GM12878 (cell line): ENCODE results near the gene CHKA. TPM values are rescaled to one million over a fixed set of nuclear protein-coding genes. Genes with fewer than 3 reads are reported as not detected.

Experiments used
- ATAC-seq: fragments of 200-7000 bp; cut with Tn5 transposase; 3 replicates; pipeline ENCODE4 v1.9.1; 2020; ENCODE audit warnings: mild to moderate bottlenecking, moderate library complexity
- BruUV-seq: library from RNA; stranded (reverse); fragments of 400-500 nt; replicated peaks from 2 replicates; lab custom pipeline; 2021; lab: Mats Ljungman, UMichigan
- CTCF ChIA-PET: fragments of 300-600 bp; sonication (Branson Sonifier 250); formaldehyde crosslinking; extraction: SDS; loops from one replicate; lab custom pipeline; 2021; ENCODE audit warnings: inconsistent platforms; lab: Yijun Ruan, JAX
- POLR2A ChIA-PET: fragments of 350-600 bp; formaldehyde crosslinking; extraction: SDS; loops from one replicate; lab custom pipeline; 2021; ENCODE audit warnings: inconsistent platforms; lab: Charles Lee
- RAD21 ChIA-PET: fragments of 300-600 bp; sonication (Branson Sonifier 250); formaldehyde crosslinking; loops from one replicate; lab custom pipeline; 2023; ENCODE audit warnings: antibody characterized with exemption; ENCODE audit not compliant: unreplicated experiment; lab: Charles Lee
- SMC1A ChIA-PET: fragments of 300-600 bp; sonication (Branson Sonifier 250); formaldehyde crosslinking; loops from one replicate; lab custom pipeline; 2023; ENCODE audit not compliant: unreplicated experiment, uncharacterized antibody; lab: Charles Lee
- DNase-seq: peaks from one replicate; pipeline ENCODE4 v3.0.0-alpha.2; 2011; ENCODE audit warnings: low read depth, low spot score
- FAIRE-seq: peaks from 3 replicates; lab custom pipeline; 2011; peaks lifted over from hg19 to GRCh38; lab: Jason Lieb, UNC
- H2AFZ ChIP-seq: 2 replicates; pipeline ENCODE4 v1.6.0; 2011; ENCODE audit warnings: low read depth, low read length, control low read depth; ENCODE audit not compliant: control insufficient read depth
- H3K27ac ChIP-seq: 2 replicates; pipeline ENCODE4 v1.5.1; 2011; ENCODE audit warnings: control low read depth; ENCODE audit not compliant: control insufficient read depth, insufficient read depth
- H3K27me3 ChIP-seq, 2 experiments: replicated peaks in 1 of 2; 2 replicates each; pipeline versions ENCODE4 v1.6.0 to v1.6.1; 2011; ENCODE audit warnings: low read length in 1 of 2; ENCODE audit not compliant: control insufficient read depth in 2 of 2, insufficient read depth in 2 of 2
- H3K36me3 ChIP-seq, 2 experiments: 2 replicates each; pipeline ENCODE4 v1.5.1; 2011; ENCODE audit warnings: low read length in 1 of 2; ENCODE audit not compliant: control insufficient read depth in 2 of 2, insufficient read depth in 2 of 2
- H3K4me1 ChIP-seq: 2 replicates; pipeline ENCODE4 v1.6.1; 2011; ENCODE audit warnings: mild to moderate bottlenecking, low read length, moderate library complexity, mixed read lengths; ENCODE audit not compliant: control insufficient read depth, insufficient read depth
- H3K4me2 ChIP-seq: 2 replicates; pipeline ENCODE4 v1.6.0; 2011; ENCODE audit warnings: control low read depth; ENCODE audit not compliant: control insufficient read depth, insufficient read depth
- H3K4me3 ChIP-seq: fragments of 200-600 bp; sonication (generic); 2 replicates; pipeline ENCODE4 v1.5.1; 2016
- H3K79me2 ChIP-seq: 2 replicates; pipeline ENCODE4 v1.6.0; 2011; ENCODE audit warnings: low read length; ENCODE audit not compliant: control insufficient read depth, insufficient read depth
- H3K9ac ChIP-seq: 2 replicates; pipeline ENCODE4 v1.8.0; 2011; ENCODE audit warnings: low read length, control low read depth, mixed read lengths; ENCODE audit not compliant: control insufficient read depth, insufficient read depth
- H3K9me3 ChIP-seq: replicated peaks from 3 replicates; pipeline ENCODE4 v1.5.1; 2011; ENCODE audit warnings: mild to moderate bottlenecking, low read length; ENCODE audit not compliant: control insufficient read depth, insufficient read depth
- H4K20me1 ChIP-seq: 2 replicates; pipeline ENCODE4 v1.6.0; 2011; ENCODE audit not compliant: control insufficient read depth, insufficient read depth
- CREM ChIP-seq: IDR thresholded peaks from 2 replicates; pipeline ENCODE4 v1.6.1; 2014; ENCODE audit warnings: antibody characterized with exemption, low read depth
- PAX5 ChIP-seq: IDR thresholded peaks from 2 replicates; pipeline ENCODE4 v1.6.1; 2011; ENCODE audit warnings: low read depth, low read length, borderline replicate concordance
- POLR2A ChIP-seq: IDR thresholded peaks from 2 replicates; pipeline ENCODE4 v1.6.1; 2011; ENCODE audit warnings: low read depth, mild to moderate bottlenecking, low read length
- YBX1 ChIP-seq: fragments of 450-650 bp; IDR thresholded peaks from 2 replicates; pipeline ENCODE4 v1.6.1; 2016; ENCODE audit warnings: antibody characterized with exemption
- WGBS: methylation state at CpG from one replicate; pipeline ENCODE4 v1.1.6; 2016; ENCODE audit warnings: low lambda C conversion rate; ENCODE audit not compliant: insufficient replicate concordance, insufficient coverage; ENCODE audit errors: missing lambda C conversion rate; 5-methylcytosine and 5-hydroxymethylcytosine counted together
- in situ Hi-C: fragments of 300-500 bp; cut with MboI; formaldehyde crosslinking; loops from 9 replicates; pipeline ENCODE4 v1.14.3; 2018; ENCODE audit warnings: mixed read lengths
- intact Hi-C: fragments of 100-400 bp; cut with micrococcal nuclease; formaldehyde crosslinking; loops from one replicate; pipeline ENCODE4 v1.14.2; 2022; ENCODE audit not compliant: unreplicated experiment
- polyA plus RNA-seq, 11 experiments: library from polyadenylated mRNA; depleted of rRNA in 4 of 11; unstranded in 6 of 11; stranded (reverse) in 5 of 11; fragments of >200 nt; fragmentation: Nextera tagmentation in 4 of 11; fragmentation: Illumina TruSeq in 1 of 11; extraction: Ambion mirVana in 4 of 11; extraction: Trizol in 1 of 11; gene quantifications; 1 replicate in 1 of 11; 2 replicates in 10 of 11; pipeline versions ENCODE4 v1.2.1 to v1.2.3, GENCODE V29; 2011 to 2016; ENCODE audit warnings: inconsistent platforms in 2 of 11, missing spikeins in 2 of 11, low read depth in 1 of 11
- total RNA-seq, 4 experiments: library from RNA; depleted of rRNA in 3 of 4; stranded (reverse); fragments of >200 nt in 3 of 4; fragmentation: Illumina TruSeq in 1 of 4; extraction: Trizol in 1 of 4; gene quantifications; 2 replicates each; pipeline versions ENCODE4 v1.2.1 to v1.2.3, GENCODE V29; 2013 to 2021
- TF ChIP-seq, protein P1 (sequence below): IDR thresholded peaks from 2 replicates; pipeline ENCODE4 v1.6.1; 2011; ENCODE audit warnings: borderline replicate concordance, low read depth, mild to moderate bottlenecking, moderate library complexity, low read length; ENCODE audit not compliant: insufficient read depth, poor library complexity, severe bottlenecking
- TF ChIP-seq, protein P2 (sequence below): fragments of 450-650 bp; IDR thresholded peaks from 2 replicates; pipeline ENCODE4 v1.6.1; 2016; ENCODE audit warnings: mild to moderate bottlenecking, moderate library complexity, borderline replicate concordance

The CHKA gene
- total and polyA plus RNA-seq, 10 of the 15 experiments (the other 5 are each of a cell fraction or from before 2014, with no cell fraction given), result 5.2 to 29.2 (median 21.2) TPM

DNA sequence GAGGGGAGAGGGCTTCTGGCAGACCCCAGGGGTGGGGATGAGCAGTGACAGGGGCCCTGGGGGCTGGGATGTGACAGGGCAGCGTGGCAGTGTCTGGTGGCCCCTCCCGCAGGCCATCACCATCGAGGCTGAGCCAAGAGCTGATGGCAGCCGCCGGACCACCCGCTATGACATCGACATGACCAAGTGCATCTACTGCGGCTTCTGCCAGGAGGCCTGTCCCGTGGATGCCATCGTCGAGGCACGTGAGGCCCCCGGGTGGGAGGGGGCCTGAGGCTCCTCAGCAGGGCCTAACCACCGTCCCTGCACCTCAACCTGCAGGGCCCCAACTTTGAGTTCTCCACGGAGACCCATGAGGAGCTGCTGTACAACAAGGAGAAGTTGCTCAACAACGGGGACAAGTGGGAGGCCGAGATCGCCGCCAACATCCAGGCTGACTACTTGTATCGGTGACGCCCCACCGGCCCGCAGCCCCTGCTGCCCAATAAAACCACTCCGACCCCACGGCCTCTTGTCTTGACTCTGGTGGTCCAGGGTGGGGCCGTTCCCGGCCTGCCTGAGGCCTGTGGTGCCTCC lies 85.0 kb downstream of the CHKA start:
- Histone ChIP-seq H3K4me2 (no peak overlapping the region), H3K9me3 (no peaks in the 10 kb centered on the region), H2AFZ (no peak overlapping the region), H3K9ac (no peak overlapping the region), H3K79me2 (peaks cover 38% of the 10 kb centered on the region), H3K27me3 (no peaks in the 10 kb centered on the region), H3K4me1 (peaks cover 22% of the 10 kb centered on the region), H3K27ac (no peak overlapping the region), H4K20me1 (no peaks in the 10 kb centered on the region), H3K4me3 (no peak overlapping the region), H3K36me3 (peaks cover 3 to 15% of the 10 kb centered on the region in 2 experiments; a peak in 3 of 4 replicates)
- no TSS peak for BruUV-seq
- 91% methylated on average over 21 of the region's 27 CpGs for WGBS
- RAD21 ChIA-PET, result no interaction called here
- ATAC-seq (no peak), DNase-seq (no peak), FAIRE-seq (no peak)
- SMC1A ChIA-PET, result no interaction called here
- in situ Hi-C loops, result no loop called here
- CTCF ChIA-PET, result no interaction called here
- POLR2A ChIA-PET, result interaction anchor here (0.8 to 2.6 kb wide), 2 partner anchors 33 to 338 kb away, joined by 7 to 11 read pairs; partner anchors contain the start of gene UNC93B1
- intact Hi-C loops, result loop anchor here (5.0 kb wide), 1 partner anchor 34 kb away; the partner anchor contains the start of gene UNC93B1
- no peak for TF ChIP-seq CREM
- no peak for TF ChIP-seq PAX5
- TF ChIP-seq, protein P1, sequence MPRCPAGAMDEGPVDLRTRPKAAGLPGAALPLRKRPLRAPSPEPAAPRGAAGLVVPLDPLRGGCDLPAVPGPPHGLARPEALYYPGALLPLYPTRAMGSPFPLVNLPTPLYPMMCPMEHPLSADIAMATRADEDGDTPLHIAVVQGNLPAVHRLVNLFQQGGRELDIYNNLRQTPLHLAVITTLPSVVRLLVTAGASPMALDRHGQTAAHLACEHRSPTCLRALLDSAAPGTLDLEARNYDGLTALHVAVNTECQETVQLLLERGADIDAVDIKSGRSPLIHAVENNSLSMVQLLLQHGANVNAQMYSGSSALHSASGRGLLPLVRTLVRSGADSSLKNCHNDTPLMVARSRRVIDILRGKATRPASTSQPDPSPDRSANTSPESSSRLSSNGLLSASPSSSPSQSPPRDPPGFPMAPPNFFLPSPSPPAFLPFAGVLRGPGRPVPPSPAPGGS, result no peak
- TF ChIP-seq POLR2A, result peak; percentile 12; the same call in 1 of the 2 replicates

DNA sequence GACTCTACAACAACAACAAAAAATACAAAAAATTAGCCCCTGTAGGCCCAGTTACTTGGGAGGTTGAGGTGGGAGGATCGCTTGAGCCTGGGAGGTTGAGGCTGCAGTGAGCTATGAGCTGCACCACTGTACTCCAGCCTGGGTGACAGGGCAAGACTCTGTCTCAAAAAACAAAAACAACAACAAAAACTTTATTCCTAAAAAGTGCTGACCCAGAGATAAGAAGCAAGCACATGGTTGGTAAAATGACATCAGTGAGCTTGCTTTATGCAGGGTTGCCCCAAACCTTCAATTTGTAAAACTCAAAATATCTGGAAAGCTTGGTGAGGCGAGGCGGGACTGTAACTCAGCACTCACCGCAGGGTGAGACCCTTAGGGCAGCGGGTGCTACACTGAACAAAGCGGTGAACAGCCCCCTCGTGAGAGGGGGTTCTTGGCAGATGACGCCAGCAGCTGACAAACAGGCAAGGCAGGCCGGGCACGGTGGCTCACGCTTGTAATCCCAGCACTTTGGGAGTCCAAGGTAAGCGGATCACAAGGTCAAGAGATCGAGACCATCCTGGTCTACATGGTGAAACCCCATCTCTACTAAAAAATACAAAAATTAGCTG lies 85.8 kb downstream of the CHKA start:
- FAIRE-seq (no peak), DNase-seq (no peak), ATAC-seq (no peak)
- H3K9me3 ChIP-seq, result no peaks in the 10 kb centered on the region
- intact Hi-C loops (loop anchor here (5.0 kb wide), 1 partner anchor 33 kb away; the partner anchor contains the start of gene UNC93B1), in situ Hi-C loops (no loop called here)
- H3K27me3 ChIP-seq, result no peaks in the 10 kb centered on the region
- H3K79me2 ChIP-seq, result peaks cover 37% of the 10 kb centered on the region
- H3K27ac ChIP-seq, result no peak overlapping the region
- POLR2A ChIA-PET, result no interaction called here
- TF ChIP-seq, protein P2, sequence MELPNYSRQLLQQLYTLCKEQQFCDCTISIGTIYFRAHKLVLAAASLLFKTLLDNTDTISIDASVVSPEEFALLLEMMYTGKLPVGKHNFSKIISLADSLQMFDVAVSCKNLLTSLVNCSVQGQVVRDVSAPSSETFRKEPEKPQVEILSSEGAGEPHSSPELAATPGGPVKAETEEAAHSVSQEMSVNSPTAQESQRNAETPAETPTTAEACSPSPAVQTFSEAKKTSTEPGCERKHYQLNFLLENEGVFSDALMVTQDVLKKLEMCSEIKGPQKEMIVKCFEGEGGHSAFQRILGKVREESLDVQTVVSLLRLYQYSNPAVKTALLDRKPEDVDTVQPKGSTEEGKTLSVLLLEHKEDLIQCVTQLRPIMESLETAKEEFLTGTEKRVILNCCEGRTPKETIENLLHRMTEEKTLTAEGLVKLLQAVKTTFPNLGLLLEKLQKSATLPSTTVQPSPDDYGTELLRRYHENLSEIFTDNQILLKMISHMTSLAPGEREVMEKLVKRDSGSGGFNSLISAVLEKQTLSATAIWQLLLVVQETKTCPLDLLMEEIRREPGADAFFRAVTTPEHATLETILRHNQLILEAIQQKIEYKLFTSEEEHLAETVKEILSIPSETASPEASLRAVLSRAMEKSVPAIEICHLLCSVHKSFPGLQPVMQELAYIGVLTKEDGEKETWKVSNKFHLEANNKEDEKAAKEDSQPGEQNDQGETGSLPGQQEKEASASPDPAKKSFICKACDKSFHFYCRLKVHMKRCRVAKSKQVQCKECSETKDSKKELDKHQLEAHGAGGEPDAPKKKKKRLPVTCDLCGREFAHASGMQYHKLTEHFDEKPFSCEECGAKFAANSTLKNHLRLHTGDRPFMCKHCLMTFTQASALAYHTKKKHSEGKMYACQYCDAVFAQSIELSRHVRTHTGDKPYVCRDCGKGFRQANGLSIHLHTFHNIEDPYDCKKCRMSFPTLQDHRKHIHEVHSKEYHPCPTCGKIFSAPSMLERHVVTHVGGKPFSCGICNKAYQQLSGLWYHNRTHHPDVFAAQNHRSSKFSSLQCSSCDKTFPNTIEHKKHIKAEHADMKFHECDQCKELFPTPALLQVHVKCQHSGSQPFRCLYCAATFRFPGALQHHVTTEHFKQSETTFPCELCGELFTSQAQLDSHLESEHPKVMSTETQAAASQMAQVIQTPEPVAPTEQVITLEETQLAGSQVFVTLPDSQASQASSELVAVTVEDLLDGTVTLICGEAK, result peak; percentile 57; the same call in 1 of the 2 replicates
- no peak for TF ChIP-seq YBX1
- 94% methylated on average over 13 of the region's 13 CpGs for WGBS
- H4K20me1 ChIP-seq, result no peaks in the 10 kb centered on the region
- peaks cover 3 to 15% of the 10 kb centered on the region in 2 experiments; a peak in 3 of 4 replicates for H3K36me3 ChIP-seq
- SMC1A ChIA-PET, result no interaction called here
- RAD21 ChIA-PET, result no interaction called here
- no peak overlapping the region for H2AFZ ChIP-seq
- no peak overlapping the region for H3K4me2 ChIP-seq
- H3K9ac ChIP-seq, result no peak overlapping the region
- peaks cover 16% of the 10 kb centered on the region for H3K4me1 ChIP-seq
- no peak overlapping the region for H3K4me3 ChIP-seq
- BruUV-seq, result no TSS peak
- CTCF ChIA-PET, result no interaction called here
